ENCODE data around the gene MAP2K5.

GRCh38 chr15:67822537-67823313 lies 280.2 kb downstream of the MAP2K5 start:
- TF ChIP-seq CTCF (IDR thresholded peaks at IDR 0.05; ENCODE audit: low read depth, low read length), result no peak
- TF ChIP-seq EZH2phosphoT487 (IDR thresholded peaks at IDR 0.05; ENCODE audit: low read depth), result no peak

Data from OCI-LY3 (cell line).